Stimulated activated CD4-positive, alpha-beta T cell treated with anti-CD3 and anti-CD28 coated beads, Interleukin-2, amount 100 ng/mL, for 48 hours (primary cell): ENCODE results near the gene PRDM13.
"Not testable (repeated sequence)": the region's sequence is repeated elsewhere in the genome, so short reads cannot be mapped to it uniquely, and the experiment has no call there.

Experiments used
- DNase-seq, 2 donors: peaks; one replicate each; pipeline ENCODE4 v3.0.0-alpha.2; 2020

The PRDM13 gene

DNA sequence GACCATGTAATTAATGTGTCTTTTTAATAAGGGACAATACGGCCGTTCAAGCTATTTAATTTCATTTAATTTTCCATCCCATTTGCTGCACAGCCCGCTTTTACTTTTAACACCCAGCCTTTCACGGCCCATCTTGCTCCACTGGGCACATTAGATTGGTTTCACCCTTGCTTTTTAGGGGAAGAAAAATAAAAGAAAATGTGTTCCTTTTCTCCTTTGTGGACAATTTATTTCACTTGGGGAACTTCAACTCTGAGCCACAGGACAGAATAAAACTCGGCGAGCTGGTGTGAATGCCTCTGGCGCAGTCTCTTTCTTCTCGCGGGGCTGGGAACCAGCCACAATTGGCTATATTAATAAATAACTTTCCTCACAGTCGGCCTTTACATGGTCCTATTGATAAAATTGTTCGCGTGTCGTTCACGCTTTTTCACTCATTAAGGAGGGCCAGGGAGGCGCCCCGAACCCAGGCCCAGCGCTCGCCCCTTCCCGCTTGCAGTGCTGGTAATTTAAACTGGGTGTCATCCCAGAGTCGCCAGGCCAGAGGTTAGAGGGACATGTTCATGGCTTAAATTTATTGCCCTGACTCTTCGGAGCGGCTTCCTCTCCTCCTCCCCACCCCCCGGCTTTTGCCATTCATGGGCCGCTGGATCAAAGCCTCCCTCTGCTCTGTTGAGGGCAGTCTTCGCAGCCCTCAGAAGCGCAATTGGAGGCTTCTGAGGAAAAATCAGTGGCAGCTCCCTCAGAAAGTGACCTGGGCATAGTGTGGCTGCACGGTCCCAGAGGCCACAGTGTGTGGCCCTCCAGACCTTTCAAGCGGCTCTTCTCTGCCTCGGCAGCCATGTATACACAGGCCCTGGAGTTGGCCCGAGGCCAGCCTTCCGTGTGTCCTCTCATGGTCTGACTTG is 2.2 kb upstream of the PRDM13 start:
- no peak for DNase-seq

DNA sequence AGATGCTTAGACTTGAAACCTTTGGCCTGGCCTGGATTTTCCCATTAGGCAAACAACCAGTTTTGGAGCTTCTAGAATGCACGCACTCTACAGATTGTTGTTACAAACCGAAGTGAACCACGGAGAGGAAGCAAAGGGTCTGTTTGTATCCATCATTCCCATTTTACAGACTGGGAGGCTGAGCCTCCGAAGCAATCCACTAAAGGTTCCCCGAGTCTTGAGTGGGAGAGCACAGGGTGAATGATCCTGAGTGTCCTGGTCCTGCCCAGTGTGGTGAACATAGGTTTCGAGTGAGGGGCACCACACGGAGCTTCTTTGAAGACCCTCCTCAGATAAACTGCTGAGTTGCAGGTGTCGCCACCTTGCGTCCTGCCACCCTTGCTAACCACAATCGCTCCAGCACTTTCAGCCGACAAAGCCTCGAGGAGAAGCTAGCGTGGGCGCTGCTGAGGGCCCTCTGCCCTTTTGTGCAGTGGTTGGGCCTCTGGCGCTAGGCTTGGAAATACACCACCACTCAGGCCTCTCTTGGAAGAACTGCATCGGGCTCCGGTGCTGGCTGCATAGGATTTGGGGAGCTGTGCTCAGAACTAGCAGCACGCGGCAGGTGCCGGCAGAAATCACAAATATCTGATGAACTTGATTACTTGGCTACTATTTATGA is 1.4 kb upstream of the PRDM13 start:
- DNase-seq, result no peak

DNA sequence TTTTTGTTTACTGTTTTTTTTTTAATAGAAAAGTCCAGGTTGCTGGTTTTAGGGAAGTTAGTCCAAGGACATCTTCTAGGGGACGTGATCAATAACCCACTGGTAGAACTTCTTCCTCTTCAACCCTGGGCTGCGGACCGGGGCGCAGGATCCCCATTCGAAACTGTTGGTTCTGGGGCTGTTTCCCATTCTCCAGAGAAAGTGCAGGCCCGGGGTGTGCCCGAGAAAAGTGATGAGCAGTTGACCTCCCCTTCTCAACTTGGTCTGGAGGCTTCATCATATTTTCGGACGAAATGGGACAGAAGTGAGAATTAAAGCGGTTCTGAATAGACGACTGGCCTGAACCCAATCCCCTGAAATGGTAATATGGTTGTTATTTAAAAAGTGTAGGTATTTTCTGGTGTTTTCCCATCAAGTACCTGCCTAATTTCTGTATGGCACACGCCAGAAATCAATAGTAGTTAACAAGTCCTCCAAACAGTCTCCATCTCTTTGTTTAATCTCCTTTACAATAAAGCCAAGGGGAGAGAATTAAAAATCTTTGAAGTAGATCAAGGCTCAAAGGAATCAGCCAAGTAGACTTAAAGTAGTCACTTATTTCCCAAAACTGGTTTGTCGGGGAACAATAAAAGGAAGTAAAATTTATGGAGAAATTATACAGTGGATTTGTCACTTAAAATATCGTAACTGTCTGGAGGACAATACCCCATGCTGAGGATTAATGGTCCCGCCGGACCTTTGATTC is 550 bp upstream of the PRDM13 start:
- no peak for DNase-seq

DNA sequence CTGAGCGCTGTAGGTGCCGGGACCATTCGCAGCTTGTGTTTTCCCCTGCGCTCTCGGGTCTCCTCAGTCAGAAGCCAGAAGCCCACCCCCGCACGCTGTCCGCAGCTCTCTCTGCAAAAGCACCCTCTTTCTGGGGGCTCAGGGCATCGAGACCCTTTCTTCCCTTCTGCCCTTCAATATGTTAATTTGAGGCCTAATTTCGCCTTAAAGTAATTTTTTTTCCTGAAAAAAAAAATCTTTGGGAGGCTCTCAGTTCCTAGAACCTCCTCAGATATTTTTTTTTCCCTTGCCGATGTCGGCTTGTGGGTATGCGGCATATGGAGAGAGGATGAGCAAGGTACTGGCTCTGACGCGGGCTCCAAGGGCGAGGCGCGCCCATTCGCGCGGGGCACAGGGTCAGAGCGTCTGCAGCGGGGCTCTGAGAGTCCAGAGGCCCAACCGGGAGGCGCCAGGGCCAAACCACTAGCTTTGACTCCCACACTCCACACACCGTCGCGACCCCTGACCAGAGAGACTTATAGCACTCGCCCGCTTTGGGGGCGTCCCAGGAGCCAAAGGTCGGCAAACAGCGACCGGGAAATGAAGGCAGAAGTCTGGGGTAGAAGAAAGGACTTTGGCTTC is 893 bp downstream of the PRDM13 start:
- DNase-seq, result no peak

DNA sequence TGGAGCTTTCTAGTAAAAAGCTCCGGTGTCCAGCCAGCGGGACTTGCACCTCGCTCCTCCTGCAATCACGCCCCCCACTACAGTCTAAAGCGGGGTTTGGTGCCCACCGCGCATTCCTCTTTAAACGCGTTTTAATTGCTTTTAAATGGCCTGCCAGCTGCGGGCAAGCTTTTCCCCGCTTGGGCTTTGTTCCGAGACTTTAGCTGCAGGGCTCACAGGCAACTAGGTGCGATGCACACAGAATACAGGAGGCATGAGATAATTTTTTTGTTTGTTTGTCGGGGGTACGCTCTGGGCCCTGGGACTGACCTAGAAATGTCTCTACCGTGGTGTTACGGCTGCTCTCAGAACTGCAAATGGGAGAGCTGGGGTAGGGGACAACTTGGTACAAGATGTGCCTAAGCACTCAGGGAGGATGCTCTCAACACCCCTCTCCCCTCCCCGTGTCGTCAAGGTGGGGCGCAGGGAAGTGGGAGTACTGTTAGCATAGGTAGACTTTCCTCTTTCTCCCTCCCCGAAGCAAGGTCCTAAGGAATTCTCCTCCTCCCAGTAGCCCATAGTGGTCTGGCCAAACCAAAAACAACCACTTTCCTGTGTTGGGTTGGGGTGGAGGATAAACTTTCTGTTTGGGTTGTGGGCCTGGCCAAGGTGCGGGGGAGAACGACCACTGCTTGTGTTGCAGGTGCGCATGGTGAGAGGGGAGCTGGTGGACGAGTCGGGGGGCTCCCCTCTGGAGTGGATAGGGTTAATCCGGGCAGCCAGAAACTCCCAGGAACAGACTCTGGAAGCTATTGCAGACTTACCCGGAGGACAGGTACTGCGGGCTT is 1.6 kb downstream of the PRDM13 start:
- no peak for DNase-seq

DNA sequence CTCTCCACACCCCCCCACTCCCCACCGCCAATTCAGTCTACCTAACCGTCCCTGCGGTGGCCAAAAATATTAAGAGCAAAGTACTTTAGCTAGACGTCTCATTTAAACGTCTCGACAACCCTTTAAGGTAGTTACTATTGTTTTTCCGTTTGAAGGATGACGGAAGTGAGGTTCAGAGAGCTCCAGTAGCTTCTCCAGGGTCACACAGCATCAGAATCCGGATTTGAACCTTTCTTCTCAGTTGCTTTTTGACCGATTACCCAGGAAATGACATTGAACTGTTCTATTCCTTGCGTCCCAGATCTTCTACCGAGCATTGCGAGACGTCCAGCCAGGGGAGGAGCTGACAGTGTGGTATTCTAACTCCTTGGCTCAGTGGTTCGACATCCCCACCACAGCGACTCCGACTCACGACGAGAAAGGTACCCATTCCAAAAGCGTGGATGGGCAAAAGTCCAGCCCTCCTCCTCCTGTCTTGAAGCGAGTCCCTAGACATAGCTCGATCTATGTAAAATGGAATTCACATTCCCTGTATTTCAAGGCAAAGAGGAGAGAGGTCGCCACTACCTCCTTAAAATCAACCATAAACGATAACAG is 2.4 kb downstream of the PRDM13 start:
- DNase-seq, result no peak

DNA sequence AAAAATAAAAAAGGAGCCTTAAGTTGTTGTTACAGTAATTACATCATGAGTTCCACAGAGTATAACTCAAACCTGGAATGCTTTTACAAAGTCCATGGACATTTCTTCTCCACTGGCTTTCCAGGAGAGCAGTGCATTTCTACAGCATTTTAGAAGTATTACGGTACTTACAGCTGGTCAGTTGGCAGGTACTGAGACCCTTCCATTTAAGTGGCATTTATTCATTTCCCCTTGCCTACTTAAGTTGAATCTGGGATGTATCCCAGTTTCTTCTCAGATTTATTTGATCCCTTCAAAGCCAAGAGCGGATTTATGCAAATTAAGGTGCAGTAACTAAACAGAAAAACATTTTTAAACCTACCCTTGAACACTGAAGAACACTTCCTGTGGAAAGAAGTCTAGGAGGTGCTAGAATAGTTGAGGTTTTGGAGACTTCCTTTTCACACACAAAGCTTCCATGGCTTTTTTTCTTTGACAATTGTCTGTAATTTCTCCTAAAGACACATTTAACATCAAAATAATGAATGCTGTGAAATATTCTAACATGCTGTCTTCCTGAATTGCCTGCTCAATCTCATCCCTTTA is 3.4 kb downstream of the PRDM13 start:
- no peak for DNase-seq

DNA sequence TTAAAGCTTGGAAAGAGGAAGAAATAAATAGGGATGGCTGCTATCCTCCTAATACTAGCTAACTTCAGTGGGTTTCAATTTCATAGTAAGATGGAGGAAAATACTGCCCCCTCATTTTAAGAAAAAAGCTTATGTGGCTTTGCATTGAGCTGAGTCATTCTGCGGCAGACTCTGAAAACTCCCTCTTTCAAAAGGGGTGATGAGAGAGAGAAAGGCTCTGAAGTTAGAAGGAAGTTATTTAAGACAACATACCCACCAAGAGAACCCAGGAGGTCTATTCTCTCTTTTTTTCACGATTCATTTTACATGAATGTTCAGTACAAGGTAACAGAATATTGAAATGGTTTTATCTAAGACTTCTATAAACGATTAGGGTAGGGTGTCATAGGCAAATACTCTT is 4.5 kb downstream of the PRDM13 start:
- no peak for DNase-seq

DNA sequence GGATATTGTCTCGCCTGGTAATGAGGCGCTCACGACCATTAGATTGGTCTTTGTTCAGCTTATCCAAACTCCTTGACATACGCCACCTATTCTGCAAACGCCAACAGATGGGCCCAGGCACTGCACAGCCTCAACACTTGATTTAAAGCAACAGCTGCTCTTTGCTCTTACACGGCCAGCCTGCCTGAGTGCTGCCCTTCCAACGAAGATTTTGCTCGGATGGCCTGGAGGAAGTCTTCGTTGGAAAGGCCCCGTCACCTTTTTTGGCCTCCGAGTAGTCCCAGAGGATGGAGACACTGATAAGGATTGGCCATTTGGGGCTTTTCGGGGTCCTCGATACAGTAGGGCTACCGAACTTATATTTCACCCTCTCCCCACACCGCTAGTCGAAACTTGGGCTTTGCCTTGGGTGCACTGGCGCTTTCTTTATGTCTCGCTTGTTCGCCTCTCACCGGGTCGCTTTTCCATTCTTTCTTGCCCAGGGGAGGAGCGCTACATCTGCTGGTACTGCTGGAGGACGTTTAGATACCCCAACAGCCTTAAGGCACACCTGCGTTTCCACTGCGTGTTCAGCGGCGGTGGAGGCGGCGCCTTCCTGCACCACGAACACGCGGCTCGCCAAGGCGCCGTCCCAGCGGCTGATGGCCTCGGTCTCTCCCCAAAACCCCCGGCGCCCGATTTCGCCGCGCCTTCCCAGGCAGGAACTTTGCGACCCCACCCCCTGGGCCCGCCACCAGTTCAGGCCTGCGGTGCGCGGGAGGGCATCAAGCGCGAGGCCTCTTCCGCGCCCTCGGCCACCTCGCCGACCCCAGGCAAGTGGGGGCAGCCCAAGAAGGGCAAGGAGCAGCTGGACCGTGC is 6.1 kb downstream of the PRDM13 start:
- DNase-seq, result no peak

DNA sequence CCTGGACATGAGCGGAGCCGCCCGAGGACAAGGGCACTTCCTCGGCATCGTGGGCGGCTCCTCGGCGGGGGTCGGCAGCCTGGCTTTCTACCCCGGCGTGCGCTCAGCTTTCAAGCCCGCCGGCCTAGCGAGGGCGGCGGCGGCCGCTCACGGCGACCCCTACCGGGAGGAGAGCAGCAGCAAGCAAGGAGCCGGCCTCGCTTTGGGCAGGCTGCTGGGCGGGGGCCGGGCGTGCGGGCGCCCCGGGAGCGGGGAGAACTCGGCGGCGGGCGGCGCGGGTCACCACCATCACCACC is 6.7 kb downstream of the PRDM13 start:
- no peak for DNase-seq

DNA sequence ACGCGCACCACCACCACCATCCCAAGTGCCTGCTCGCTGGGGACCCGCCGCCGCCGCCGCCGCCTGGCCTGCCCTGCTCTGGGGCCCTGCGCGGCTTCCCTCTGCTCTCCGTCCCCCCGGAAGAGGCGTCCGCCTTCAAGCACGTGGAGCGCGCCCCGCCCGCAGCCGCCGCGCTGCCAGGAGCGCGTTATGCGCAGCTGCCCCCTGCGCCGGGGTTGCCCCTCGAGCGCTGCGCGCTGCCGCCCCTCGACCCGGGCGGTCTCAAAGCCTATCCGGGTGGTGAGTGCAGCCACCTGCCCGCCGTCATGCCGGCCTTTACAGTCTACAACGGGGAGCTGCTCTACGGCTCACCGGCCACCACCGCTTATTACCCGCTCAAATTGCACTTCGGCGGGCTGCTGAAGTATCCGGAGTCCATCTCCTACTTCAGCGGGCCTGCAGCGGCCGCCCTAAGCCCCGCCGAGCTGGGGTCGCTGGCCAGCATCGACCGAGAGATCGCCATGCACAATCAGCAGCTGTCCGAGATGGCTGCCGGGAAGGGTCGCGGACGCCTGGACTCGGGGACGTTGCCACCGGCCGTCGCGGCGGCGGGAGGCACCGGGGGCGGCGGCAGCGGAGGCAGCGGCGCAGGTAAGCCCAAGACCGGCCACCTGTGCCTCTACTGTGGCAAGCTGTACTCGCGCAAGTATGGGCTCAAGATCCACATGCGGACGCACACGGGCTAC is 7.2 kb downstream of the PRDM13 start:
- no peak for DNase-seq

DNA sequence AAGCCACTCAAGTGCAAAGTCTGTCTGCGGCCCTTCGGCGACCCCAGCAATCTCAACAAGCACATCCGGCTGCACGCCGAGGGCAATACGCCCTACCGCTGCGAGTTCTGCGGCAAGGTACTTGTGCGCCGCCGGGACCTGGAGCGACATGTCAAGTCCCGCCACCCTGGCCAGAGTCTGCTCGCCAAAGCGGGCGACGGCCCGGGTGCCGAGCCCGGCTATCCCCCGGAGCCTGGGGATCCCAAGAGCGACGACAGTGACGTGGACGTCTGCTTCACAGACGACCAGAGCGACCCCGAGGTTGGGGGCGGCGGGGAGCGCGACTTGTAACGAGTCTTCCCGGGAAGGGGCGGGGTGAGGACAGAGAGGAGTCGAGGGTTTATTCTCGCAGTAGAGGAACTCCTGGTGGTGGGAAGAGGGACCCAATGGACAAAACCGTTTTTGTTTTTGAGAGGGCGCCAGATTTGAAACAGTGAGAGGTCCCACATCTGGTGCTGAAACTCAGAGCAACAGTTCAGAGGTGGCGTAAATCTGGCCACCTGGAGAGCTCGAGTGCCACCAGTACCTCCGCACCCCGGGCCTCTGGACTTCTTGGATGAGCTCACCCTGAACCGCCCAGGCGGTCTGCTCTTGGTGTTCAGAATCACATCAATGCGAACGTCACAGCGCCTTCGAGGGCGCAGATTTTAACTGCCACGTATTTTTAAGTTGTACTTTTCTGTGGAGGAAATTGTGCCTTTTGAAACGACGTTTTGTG is 8.0 kb downstream of the PRDM13 start:
- DNase-seq, result no peak

DNA sequence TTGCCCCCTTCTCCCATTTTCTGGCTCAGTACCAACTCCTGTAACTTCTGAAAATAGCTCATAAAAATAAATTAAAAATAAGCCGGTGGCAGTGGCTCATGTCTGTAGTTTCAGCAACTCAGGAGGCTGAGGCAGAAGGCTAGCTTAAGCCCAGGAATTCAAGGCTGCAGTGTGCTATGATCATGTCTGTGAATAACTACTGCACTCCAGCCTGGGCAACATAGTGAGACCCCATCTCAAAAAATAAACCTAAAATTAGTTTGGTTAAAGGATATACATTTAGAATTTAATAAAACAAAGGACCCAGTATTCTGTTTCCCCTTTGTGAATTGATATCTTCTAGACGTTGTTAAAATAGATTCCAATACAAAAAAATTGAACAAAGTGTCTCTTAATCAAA is 10.5 kb downstream of the PRDM13 start:
- DNase-seq, result no peak

DNA sequence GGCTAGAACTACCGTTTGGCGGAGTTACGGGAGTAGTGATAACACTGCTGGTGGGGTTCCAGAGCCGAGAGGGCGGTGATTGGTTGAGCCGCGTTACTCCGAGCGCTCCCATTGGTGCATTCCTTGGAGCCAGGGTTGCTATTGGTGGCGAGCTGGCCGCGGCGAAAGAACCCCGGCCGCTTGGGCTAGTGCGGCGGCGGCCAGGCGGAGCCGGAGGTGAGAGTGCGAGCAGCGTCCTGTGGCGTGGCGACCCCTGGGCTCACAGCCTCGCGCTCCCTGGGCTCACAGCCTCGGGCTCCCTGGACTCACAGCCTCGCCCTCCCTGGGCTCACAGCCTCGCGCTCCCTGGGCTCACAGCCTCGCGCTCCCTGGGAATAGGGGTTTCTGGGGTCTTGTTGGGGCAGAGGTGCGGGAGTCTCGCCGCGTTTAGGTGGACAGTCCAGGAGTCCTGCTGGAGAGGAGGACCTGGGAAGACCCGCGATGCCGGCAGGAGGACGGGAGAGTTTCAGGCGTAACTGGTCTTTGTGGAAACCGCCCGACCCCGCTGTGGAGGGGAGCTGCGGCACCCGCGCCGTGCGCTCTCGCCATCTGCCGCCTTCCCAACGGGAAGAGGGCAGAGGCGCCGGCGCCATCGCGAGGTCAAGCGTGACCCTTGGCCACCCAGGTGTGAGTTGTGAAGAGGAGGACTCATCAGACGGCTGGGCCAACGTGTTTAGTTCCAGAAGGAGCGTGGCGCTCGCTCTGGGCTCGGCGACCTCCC is 12.2 kb downstream of the PRDM13 start:
- no peak for DNase-seq

DNA sequence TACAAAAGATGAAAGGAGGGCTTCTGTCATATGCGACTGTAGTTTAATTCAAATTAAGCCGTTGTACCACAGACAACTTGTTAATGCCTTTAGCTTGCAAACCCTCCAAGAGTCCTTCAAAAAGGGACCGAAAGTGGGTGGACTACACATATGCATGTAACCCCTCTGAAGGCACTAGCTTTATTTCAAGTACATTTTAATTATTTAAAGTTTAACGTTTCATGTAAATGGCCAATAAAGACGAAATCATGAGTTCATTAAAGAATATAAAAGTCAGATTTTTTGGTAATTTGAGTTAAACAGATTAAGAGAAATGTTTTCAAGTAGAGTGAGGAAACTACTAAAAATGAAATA is 12.8 kb downstream of the PRDM13 start:
- DNase-seq, result no peak

DNA sequence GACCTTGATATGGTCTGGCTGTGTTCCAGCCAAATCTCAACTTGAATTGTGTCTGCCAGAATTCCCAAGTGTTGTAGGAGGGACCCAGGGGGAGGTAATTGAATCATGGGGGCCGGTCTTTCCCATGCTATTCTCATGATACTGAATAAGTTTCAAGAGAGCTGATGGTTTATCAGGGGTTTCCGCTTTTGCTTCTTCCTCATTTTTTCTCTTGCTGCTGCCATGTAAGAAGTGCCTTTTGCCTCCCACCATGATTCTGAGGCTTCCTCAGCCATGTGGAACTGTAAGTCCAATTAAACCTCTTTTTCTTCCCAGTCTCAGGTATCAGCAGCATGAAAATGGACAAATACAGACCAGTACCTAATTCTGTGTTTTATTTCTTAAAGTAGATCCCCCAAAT is 15.4 kb downstream of the PRDM13 start:
- DNase-seq, result not testable (repeated sequence)

DNA sequence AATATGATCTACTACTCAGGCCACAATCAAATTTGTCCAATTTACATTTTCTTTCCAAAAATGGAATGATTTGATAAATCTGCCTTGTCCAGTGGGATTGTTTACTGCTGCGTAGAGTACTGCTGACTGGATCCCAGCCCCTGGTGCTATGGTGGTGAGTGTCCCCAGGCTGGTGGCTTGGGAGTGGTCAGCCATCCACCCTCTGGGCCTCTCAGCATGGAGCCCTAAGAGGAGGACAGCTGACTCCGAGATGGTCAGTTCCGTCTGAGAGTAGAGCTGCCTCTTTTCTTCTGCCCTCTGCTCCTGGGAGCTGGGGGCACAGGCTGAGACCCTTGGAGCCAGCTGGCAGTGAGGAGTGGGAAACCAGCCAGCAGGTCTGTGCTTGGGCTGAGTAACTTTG is 22.7 kb downstream of the PRDM13 start:
- DNase-seq, result no peak

DNA sequence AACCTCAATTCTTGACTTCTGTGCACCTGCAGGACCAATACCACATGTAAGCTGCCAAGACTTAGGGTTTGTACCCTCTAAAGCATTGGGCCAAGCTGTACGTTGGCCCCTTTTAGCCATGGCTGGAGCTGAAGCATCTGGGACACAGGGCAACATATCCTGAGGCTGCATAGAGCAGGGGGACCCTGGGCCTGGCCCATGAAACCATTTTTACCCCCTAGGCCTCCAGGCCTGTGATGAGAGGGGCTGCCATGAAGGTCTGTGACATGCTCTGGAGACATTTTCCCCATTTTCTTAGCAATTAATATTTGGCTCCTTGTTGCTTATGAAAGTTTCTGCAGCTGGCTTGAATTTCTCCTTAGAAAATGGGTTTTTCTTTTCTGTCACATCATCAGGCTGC is 31.0 kb downstream of the PRDM13 start:
- no peak for DNase-seq

DNA sequence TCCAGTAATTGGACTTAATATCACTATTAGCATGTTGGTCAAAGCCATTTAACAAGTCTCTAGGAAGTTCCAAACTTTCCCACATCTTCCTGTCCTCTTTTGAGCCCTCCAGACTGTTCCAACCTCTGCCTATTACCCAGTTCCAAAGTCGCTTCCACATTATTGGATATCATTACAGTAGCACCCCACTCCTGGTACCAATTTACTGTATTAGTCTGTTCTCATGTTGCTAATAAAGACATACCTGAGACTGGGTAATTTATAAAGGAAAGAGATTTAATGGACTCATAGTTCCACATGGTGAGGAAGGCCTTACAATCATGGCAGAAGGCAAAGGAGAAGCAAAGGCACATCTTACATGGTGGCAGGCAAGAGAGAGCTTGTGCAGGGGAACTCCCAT is 31.7 kb downstream of the PRDM13 start:
- DNase-seq, result not testable (repeated sequence)
